22Rv1 (cell line): ENCODE data around the gene MAD1L1.

Source experiments
- H3K27ac ChIP-seq: fragments of 450-650 bp; 2 replicates; pipeline ENCODE4 v1.5.1; 2017
- CTCF ChIP-seq: fragments of 450-650 bp; IDR thresholded peaks from 2 replicates; pipeline ENCODE4 v1.5.1; 2017; ENCODE audit warnings: mild to moderate bottlenecking
- ZFX ChIP-seq: fragments of 450-650 bp; IDR thresholded peaks from 2 replicates; pipeline ENCODE4 v1.6.1; 2017; ENCODE audit warnings: antibody characterized with exemption, borderline replicate concordance

Gene MAD1L1

DNA sequence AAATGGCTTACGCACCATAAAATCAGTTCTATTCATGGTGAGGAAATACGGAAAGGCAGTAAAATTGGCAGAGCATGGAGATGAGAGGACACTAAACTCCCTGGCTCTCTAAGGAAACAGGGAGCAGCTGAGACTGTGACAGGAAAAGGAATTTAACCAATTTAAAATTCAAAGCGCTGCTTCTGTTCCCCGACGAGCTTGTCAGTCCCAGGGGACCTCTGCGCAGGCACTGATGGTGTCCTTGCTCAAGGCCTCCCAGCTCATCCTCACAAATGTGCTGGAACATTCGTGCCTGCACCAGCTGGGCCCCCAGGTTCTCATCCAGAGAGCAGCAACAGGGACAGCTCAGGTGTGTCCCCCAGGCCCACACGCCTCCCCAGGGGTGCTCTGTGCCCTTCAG, 101.4 kb downstream of the MAD1L1 start:
- TF ChIP-seq CTCF = no peak
- TF ChIP-seq ZFX = no peak
- H3K27ac ChIP-seq = no peak overlapping the region

- no peak overlapping the region for H3K27ac ChIP-seq
- no peak for TF ChIP-seq ZFX
- TF ChIP-seq CTCF = no peak
These were observed 102.7 kb downstream of the MAD1L1 start for GRCh38 chr7:2130096-2130375.

GRCh38 chr7:2129323-2130095, 103.2 kb downstream of the MAD1L1 start:
- no peak for TF ChIP-seq ZFX
- no peak for TF ChIP-seq CTCF

DNA sequence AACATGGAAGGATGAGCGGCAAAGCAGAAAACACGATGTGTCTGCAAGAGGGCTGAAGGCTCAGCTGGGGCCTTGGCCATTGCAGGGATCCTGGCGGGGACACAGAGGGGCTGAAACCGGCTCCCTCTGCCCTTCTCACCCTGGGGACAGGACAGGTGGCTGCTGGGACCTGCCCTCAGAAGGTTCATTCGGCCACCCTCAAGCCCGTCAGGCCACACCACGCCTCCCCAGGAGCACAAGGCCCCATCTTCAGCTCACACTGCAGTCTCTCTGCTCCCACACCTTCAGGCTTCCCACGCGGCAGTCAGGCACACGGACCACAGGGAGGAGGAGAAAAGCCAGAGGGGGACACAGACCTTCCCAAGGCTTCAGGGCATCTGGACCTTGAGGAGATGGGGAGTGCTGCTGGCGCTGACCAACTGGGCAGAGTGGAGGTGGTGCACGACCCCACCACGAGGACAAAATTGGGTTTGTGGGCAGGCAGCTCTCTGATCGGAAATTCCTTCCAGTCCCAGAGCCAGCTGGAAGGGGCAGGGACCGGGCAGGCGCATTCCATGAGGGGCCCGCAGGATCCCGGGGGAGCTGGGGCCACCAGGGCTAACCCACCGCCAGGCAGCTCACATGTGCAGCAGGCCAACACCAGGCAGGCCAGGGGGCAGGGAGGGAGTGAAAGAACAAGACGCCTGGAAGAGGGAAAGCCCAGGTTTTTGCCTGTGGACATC, 104.0 kb downstream of the MAD1L1 start:
- H3K27ac ChIP-seq = no peak overlapping the region
- TF ChIP-seq CTCF (no peak), ZFX (no peak)

More at GRCh38 chr7:2129323-2130095, 103.2 kb downstream of the MAD1L1 start:
- no peak overlapping the region for H3K27ac ChIP-seq

- TF ChIP-seq CTCF (no peak), ZFX (no peak)
- no peak overlapping the region for H3K27ac ChIP-seq
These were observed 106.1 kb downstream of the MAD1L1 start for GRCh38 chr7:2126621-2127020.

GRCh38 chr7:2125931-2126330, 106.8 kb downstream of the MAD1L1 start:
- no peak overlapping the region for H3K27ac ChIP-seq
- TF ChIP-seq ZFX (no peak), CTCF (no peak)
